Ovary (tissue), 3 donors: ENCODE measurements around the gene SEC24A.

Source experiments
- CTCF ChIP-seq, 3 donors: fragments of 450-650 bp in 2 of 3; fragments of 200-600 bp in 1 of 3; IDR thresholded peaks; one replicate each; pipeline versions ENCODE4 v1.5.1 to v1.8.0; 2016 to 2022; ENCODE audit warnings: antibody characterized with exemption in 3 of 3, mild to moderate bottlenecking in 1 of 3
- POLR2A ChIP-seq: fragments of 450-650 bp; IDR thresholded peaks from one replicate; pipeline ENCODE4 v1.6.1; 2017; ENCODE audit warnings: antibody characterized with exemption, mild to moderate bottlenecking, moderate library complexity
- donor health status: DM: no; HTN: no; CAD: no.

- TF ChIP-seq CTCF (IDR thresholded peaks at IDR 0.05) (no peak), POLR2A (no peak)
Observed at GRCh38 chr5:134620634-134621033, 28.0 kb upstream of the SEC24A start.
